NB4 (cell line): ENCODE data around the gene IQGAP2.
"Not testable (repeated sequence)": the region's sequence is repeated elsewhere in the genome, so short reads cannot be mapped to it uniquely, and the experiment has no call there.

ENCODE experiments used
- DNase-seq: peaks from one replicate; pipeline ENCODE4 v3.0.0; 2010; ENCODE audit warnings: low read depth
- H3K4me3 ChIP-seq: one replicate; pipeline ENCODE4 v1.5.1; 2011; ENCODE audit warnings: mild to moderate bottlenecking, low read depth, low read length, moderate library complexity
- CTCF ChIP-seq: IDR thresholded peaks from one replicate; pipeline ENCODE4 v1.5.1; 2012; ENCODE audit warnings: low read depth, low read length
- MAX ChIP-seq: IDR thresholded peaks from 2 replicates; pipeline ENCODE4 v1.6.1; 2011; ENCODE audit warnings: low read depth, low read length
- MYC ChIP-seq: IDR thresholded peaks from 2 replicates; pipeline ENCODE4 v1.6.1; 2011; ENCODE audit warnings: low read depth, low read length
- POLR2A ChIP-seq: IDR thresholded peaks from 2 replicates; pipeline ENCODE4 v1.6.1; 2011; ENCODE audit warnings: mild to moderate bottlenecking; ENCODE audit not compliant: insufficient read length; ENCODE audit errors: extremely low read depth

The IQGAP2 gene

GRCh38 chr5:76366596-76366995 lies 36.5 kb upstream of the IQGAP2 start:
- TF ChIP-seq MAX, result no peak
- TF ChIP-seq CTCF, result no peak
- TF ChIP-seq MYC, result no peak
- TF ChIP-seq POLR2A, result no peak
- H3K4me3 ChIP-seq, result no peak overlapping the region
- DNase-seq, result no peak

GRCh38 chr5:76367623-76368371 lies 35.3 kb upstream of the IQGAP2 start:
- no peak for TF ChIP-seq MYC
- no peak for TF ChIP-seq CTCF
- TF ChIP-seq POLR2A, result no peak
- TF ChIP-seq MAX, result no peak
- DNase-seq, result peak; percentile 51

GRCh38 chr5:76368941-76369340 lies 34.1 kb upstream of the IQGAP2 start:
- no peak overlapping the region for H3K4me3 ChIP-seq
- TF ChIP-seq CTCF (no peak), MAX (no peak), POLR2A (no peak), MYC (no peak)
- no peak for DNase-seq

More at GRCh38 chr5:76367623-76368371, 35.3 kb upstream of the IQGAP2 start:
- no peak overlapping the region for H3K4me3 ChIP-seq

GRCh38 chr5:76369668-76370067 lies 33.4 kb upstream of the IQGAP2 start:
- not testable (repeated sequence) for H3K4me3 ChIP-seq, DNase-seq

- no peak overlapping the region for H3K4me3 ChIP-seq
- no peak for DNase-seq
- no peak for TF ChIP-seq POLR2A
- TF ChIP-seq MAX, result no peak
- TF ChIP-seq MYC, result no peak
- no peak for TF ChIP-seq CTCF
Measured at GRCh38 chr5:76371960-76372322, 31.1 kb upstream of the IQGAP2 start.

GRCh38 chr5:76372323-76373054 lies 30.6 kb upstream of the IQGAP2 start:
- no peak overlapping the region for H3K4me3 ChIP-seq
- DNase-seq, result peak; percentile 70
- no peak for TF ChIP-seq CTCF
